ENCODE data around the gene WBP4.

The WBP4 gene

GRCh38 chr13:41049480-41050440, 11.5 kb upstream of the WBP4 start:
- DNase-seq, result no peak

- no peak for DNase-seq
Measured at GRCh38 chr13:41052441-41052840, 8.9 kb upstream of the WBP4 start.

DNA sequence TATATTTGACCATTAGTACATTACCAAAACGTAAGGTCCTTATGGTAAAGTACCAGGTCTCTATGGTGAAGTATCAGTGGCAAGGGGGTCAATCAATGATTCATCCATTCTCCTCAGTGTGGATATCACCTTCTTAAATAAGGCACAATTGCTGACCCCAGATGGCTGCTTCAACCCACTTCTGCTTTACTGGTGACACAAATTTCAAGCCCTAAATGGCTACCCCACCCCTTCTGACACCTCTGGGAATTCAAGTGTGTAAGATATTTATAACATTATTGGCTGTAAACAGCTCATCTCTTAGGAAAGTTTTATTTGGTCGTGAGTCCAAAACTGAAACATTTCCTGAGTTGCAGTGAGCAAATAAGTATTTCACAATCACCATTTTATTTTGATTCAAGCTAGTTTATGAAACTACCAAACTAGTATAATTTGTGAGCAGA, 7.9 kb upstream of the WBP4 start:
- no peak for DNase-seq

GRCh38 chr13:41054212-41054877, 7.0 kb upstream of the WBP4 start:
- DNase-seq, result peak in 1 of 2 donors; percentile 18

GRCh38 chr13:41054919-41055619, 6.2 kb upstream of the WBP4 start:
- DNase-seq, result no peak

GRCh38 chr13:41056194-41056593, 5.1 kb upstream of the WBP4 start:
- no peak for DNase-seq

GRCh38 chr13:41056826-41057711, 4.2 kb upstream of the WBP4 start:
- no peak for DNase-seq

- DNase-seq, result no peak
Measured at GRCh38 chr13:41058295-41059070, 2.8 kb upstream of the WBP4 start.

DNA sequence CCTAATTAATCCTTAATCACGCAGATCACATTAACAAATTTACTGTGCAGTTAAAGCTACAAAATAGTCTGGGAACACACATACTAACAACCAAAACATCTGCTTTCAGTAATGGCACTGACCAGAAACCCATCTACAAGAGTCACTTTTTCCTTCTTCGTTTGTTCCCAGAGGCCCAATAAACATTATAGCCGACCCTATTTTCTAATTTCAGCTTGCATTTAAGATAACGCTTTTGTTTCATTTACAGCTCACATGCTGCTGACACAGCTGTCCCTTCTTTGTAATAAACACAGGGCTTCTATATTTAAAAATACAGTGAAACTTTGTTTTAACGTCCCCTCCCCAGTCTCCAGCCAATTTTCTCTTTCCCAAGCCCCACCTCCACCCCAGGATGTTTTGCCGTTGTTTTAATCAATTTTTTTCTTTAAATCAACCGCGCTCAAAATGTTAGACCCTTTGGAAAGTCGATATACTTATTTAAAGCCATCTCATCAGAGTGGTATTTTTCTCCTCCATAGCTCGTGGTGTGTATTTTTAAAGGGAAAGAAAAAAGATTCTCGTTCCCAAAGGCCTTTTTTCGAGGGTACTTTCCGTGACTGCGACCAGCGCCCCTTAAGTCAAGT, 1.7 kb upstream of the WBP4 start:
- no peak for DNase-seq

GRCh38 chr13:41060082-41060723, 1.1 kb upstream of the WBP4 start:
- DNase-seq, result peak; percentile 83 to 84

GRCh38 chr13:41060724-41061074, 610 bp upstream of the WBP4 start:
- DNase-seq, result peak; percentile 72 to 83

GRCh38 chr13:41061914-41062837, 867 bp downstream of the WBP4 start:
- DNase-seq, result peak in 1 of 2 donors; percentile 66

DNA sequence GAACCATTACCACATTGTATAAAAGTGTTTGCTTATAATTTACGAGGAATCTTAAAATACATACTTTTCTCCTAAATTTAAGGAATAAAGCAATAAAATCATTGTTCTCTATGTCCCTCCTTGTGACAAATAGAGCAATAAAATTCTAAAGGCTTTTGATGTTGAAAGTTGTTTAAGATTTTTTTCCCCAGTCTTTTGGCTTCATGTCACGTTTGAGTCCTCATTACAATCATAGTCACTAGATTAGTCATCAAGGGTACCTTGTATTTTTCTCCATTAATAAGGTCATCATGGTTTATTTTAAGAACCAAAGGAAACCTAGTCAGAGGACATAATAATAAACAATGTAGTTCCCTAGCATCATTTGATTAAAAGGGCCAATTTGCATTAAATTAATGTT, 3.2 kb downstream of the WBP4 start:
- DNase-seq, result no peak

GRCh38 chr13:41065078-41065477, 3.8 kb downstream of the WBP4 start:
- DNase-seq, result no peak

GRCh38 chr13:41074523-41074922, 13.2 kb downstream of the WBP4 start:
- DNase-seq, result no peak

- peak in 1 of 2 donors; percentile 42 for DNase-seq
Measured at GRCh38 chr13:41075034-41075433, 13.7 kb downstream of the WBP4 start.

- DNase-seq, result no peak
Measured at GRCh38 chr13:41075485-41075884, 14.2 kb downstream of the WBP4 start.

DNA sequence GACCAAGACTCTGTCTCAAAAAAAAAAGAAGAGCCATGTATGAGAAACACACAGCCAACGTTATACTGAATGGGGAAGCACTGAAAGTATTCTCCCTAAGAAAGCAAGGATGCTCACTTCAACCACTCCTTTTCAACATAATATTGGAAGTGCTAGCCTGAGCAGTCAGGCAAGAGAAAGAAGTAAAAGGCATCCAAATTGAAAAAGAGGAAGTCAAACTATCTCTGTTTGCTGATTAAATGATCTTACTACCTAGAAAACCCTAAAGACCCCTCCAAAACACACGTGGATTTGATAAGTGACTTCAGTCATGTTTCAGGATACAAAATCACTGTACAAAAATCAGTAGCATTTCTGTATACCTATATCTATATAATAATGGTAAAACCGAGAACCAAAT, 16.2 kb downstream of the WBP4 start:
- DNase-seq, result no peak

DNA sequence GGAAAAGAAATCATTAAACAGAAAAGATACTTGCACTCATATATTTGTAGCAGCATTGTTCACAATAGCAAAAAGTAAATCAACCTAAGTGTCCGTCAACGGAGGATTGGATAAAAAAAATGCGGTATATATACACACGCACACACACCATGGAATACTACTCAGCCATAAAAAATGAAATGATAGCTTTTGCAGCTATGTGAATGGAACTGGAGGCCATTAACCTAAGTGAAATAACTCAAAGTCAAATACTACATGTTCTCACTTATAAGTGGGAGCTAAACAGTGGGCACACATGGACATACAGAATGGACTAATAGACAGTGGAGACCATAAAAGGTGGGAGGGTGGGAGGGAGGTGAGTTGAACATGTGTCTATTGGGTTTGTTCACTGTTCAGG, 18.4 kb downstream of the WBP4 start:
- DNase-seq, result no peak
